Activated CD4-positive, CD25-positive, alpha-beta regulatory T cell treated with anti-CD3 and anti-CD28 coated beads, Interleukin-2, amount 50 U/mL, for 24 hours (primary cell): Measurements from ENCODE around the gene CMTM4.
"Not testable (repeated sequence)": the region's sequence is repeated elsewhere in the genome, so short reads cannot be mapped to it uniquely, and the experiment has no call there.

Source experiments
- ATAC-seq, 2 donors: fragments of 150-1000 bp; cut with Tn5 transposase; one replicate each; pipeline ENCODE4 v1.10.0; 2021; ENCODE audit warnings: mild to moderate bottlenecking in 1 of 2, moderate library complexity in 1 of 2

Gene CMTM4

GRCh38 chr16:66640724-66641314 lies 55.7 kb downstream of the CMTM4 start:
- ATAC-seq = no peak

- ATAC-seq = no peak
Observed at GRCh38 chr16:66639091-66639885, 57.3 kb downstream of the CMTM4 start.

GRCh38 chr16:66637806-66638205 lies 58.7 kb downstream of the CMTM4 start:
- no peak for ATAC-seq

GRCh38 chr16:66636199-66636598 lies 60.3 kb downstream of the CMTM4 start:
- ATAC-seq = no peak

- ATAC-seq = no peak
Observed at GRCh38 chr16:66635406-66635805, 61.1 kb downstream of the CMTM4 start.

GRCh38 chr16:66634527-66635196 lies 61.9 kb downstream of the CMTM4 start:
- ATAC-seq = no peak

- ATAC-seq = not testable (repeated sequence)
Observed at GRCh38 chr16:66631558-66631957, 65.0 kb downstream of the CMTM4 start.

- not testable (repeated sequence) for ATAC-seq
Observed at GRCh38 chr16:66630561-66631260, 65.8 kb downstream of the CMTM4 start.

GRCh38 chr16:66629856-66630255 lies 66.7 kb downstream of the CMTM4 start:
- ATAC-seq = no peak

GRCh38 chr16:66627611-66628378 lies 68.7 kb downstream of the CMTM4 start:
- not testable (repeated sequence) for ATAC-seq

GRCh38 chr16:66623755-66624154 lies 72.8 kb downstream of the CMTM4 start:
- no peak for ATAC-seq

GRCh38 chr16:66622863-66623262 lies 73.7 kb downstream of the CMTM4 start:
- ATAC-seq = no peak

- no peak for ATAC-seq
Observed at GRCh38 chr16:66621973-66622372, 74.6 kb downstream of the CMTM4 start.

GRCh38 chr16:66620429-66620795 lies 76.1 kb downstream of the CMTM4 start:
- ATAC-seq = no peak

GRCh38 chr16:66619534-66620428 lies 76.8 kb downstream of the CMTM4 start:
- no peak for ATAC-seq

- no peak for ATAC-seq
Observed at GRCh38 chr16:66618588-66619375, 77.8 kb downstream of the CMTM4 start.

- no peak for ATAC-seq
Observed at GRCh38 chr16:66617728-66618127, 78.8 kb downstream of the CMTM4 start.

- no peak for ATAC-seq
Observed at GRCh38 chr16:66617010-66617434, 79.5 kb downstream of the CMTM4 start.

GRCh38 chr16:66616592-66616991 lies 80.0 kb downstream of the CMTM4 start:
- ATAC-seq = no peak

- ATAC-seq = no peak
Observed at GRCh38 chr16:66616169-66616568, 80.4 kb downstream of the CMTM4 start.
